Measurements from ENCODE around the gene ARMH4.

GRCh38 chr14:58061581-58061980 is 90.4 kb downstream of the ARMH4 start:
- TF ChIP-seq CTCF (IDR thresholded peaks at IDR 0.05) = no peak
- no peak for TF ChIP-seq POLR2A (IDR thresholded peaks at IDR 0.05)

All from esophagus squamous epithelium (tissue), 4 donors.